Measurements from ENCODE around the gene PCDH15.

DNA sequence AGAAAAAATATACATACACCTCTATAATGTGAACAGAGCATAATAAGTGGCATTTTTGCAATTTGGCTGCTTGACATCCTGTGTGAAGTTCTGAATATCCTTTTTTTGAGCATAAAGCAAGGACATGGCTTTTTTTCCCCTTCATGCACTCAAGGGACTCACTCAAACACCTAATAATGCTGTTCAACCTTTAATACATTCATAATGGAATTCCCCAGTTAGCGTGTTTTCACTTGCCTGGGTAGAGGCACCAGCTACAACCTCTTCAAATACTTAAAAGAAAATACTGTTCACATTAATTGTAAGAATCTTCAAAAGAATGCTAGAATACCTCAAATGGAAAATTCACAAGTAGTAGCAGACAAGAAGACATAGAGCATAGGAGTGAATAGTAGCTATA lies 316.8 kb downstream of the PCDH15 start:
- TF ChIP-seq, protein P1, sequence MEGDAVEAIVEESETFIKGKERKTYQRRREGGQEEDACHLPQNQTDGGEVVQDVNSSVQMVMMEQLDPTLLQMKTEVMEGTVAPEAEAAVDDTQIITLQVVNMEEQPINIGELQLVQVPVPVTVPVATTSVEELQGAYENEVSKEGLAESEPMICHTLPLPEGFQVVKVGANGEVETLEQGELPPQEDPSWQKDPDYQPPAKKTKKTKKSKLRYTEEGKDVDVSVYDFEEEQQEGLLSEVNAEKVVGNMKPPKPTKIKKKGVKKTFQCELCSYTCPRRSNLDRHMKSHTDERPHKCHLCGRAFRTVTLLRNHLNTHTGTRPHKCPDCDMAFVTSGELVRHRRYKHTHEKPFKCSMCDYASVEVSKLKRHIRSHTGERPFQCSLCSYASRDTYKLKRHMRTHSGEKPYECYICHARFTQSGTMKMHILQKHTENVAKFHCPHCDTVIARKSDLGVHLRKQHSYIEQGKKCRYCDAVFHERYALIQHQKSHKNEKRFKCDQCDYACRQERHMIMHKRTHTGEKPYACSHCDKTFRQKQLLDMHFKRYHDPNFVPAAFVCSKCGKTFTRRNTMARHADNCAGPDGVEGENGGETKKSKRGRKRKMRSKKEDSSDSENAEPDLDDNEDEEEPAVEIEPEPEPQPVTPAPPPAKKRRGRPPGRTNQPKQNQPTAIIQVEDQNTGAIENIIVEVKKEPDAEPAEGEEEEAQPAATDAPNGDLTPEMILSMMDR (IDR thresholded peaks at IDR 0.05) = no peak
- no peak for TF ChIP-seq POLR2AphosphoS5 (IDR thresholded peaks at IDR 0.05)

Data from prostate gland (tissue), 2 donors.